ENCODE measurements around the gene KCTD10. TPM values are rescaled to one million over a fixed set of nuclear protein-coding genes. Genes with fewer than 3 reads are reported as not detected.

KCTD10 gene
- total RNA-seq, 1 donor from 2014 or later = 24.0 TPM

Other genes starting within 250 kb of the KCTD10 start
- gene FOXN4, start 168.0 kb downstream of the KCTD10 start, total RNA-seq = not detected
- not detected for gene MYO1H, start 129.4 kb downstream of the KCTD10 start, total RNA-seq
- gene UBE3B, start 334 bp upstream of the KCTD10 start, total RNA-seq = 21.4 TPM
- gene MMAB, start 96.2 kb upstream of the KCTD10 start, total RNA-seq = 18.3 TPM
- gene MVK, start 96.5 kb upstream of the KCTD10 start, total RNA-seq = 13.0 TPM
- gene FAM222A, start 236.5 kb upstream of the KCTD10 start, total RNA-seq = 1.0 TPM